NCI-H526 (cell line): ENCODE measurements around the gene NEAT1.
"Not testable (repeated sequence)": the region's sequence is repeated elsewhere in the genome, so short reads cannot be mapped to it uniquely, and the experiment has no call there.

Source experiments
- DNase-seq, 2 experiments: peaks; one replicate each; lab custom pipeline; 2025; lab: John Stamatoyannopoulos, UW

Gene NEAT1

DNA sequence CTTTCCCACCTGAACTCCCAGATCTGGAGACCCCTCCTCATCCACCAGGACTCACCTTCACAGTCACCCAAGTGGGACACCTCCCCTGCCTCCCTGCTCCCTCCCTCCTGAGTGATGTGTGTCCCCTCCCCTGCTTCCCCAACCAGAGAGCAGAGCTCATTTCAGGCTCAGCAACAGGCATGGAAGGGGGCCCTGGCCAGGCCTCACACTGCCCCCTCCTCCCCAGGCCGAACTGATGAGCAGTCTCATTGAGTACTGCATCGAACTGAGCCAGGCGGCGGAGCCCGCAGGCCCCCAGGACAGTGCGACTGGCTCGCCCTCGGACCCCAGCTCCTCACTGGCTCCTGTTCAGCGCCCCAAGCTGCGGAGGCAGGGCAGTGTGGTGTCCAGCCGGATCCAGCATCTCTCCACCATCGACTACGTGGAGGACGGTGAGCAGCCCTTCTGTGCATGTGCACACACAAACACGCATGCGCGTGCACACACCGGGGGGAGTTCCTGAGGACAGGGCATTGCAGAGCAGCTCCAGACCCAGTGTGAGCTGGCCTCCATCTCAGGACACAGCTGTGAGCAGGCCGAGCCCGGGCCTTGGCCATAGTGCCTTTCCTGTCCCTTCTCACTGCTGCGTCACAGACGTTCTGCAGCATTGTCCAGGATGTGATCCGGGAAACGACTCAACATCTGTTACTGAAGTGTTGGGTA lies 17.8 kb upstream of the NEAT1 start:
- no peak for DNase-seq

DNA sequence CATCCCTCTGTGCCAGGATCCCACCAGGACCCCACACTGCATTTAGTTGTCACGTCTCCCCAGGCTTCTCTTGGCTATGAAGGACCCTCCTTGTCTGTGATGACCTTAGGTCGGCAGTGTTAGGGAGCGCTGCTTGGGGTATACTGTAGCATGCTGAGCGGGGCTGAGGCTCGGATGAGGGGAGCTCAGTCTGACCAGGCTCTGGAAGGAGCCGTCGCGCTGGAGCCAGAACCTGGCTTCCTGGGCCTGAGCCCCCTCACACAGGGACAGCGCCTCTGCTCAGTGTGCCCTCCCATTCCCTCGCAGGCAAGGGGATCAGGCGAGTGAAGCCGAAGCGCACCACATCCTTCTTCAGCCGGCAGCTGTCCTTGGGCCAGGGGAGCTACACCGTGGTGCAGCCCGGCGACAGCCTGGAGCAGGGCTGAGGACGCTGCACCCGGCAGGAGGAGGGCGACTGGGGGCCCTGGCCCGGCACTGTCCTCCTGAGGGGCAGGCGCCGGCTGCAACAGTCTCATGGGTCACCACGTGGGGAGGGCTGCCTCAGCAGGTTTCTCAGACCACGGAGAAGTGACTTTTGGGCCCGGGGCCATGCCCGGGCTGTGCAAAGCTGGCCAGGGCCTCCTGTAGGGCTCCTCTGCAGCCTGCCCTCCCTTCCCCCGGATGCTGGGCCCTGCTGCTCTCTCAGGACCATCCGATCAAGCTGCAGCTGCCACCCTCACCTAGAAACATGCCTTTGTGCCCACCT lies 11.5 kb upstream of the NEAT1 start:
- no peak for DNase-seq

DNA sequence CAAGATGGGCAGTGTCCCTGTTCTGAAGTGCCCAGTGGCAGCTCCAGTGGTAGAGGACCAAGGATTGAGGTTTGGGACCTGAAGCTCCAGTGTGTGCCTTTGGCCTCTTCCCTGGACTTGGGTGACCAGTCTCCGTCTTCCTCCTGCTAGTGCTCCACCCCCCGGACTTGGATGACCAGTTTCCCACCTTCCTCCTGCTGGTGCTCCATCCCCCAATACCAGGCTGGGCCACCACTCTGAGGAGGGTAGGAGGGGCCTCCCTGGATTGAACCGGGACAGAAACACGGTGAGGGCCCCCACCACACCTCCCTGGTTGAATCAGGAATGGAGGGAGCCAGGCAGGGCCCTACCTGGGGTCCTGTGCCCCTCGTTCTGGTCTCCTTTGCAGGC lies 10.9 kb upstream of the NEAT1 start:
- no peak for DNase-seq

DNA sequence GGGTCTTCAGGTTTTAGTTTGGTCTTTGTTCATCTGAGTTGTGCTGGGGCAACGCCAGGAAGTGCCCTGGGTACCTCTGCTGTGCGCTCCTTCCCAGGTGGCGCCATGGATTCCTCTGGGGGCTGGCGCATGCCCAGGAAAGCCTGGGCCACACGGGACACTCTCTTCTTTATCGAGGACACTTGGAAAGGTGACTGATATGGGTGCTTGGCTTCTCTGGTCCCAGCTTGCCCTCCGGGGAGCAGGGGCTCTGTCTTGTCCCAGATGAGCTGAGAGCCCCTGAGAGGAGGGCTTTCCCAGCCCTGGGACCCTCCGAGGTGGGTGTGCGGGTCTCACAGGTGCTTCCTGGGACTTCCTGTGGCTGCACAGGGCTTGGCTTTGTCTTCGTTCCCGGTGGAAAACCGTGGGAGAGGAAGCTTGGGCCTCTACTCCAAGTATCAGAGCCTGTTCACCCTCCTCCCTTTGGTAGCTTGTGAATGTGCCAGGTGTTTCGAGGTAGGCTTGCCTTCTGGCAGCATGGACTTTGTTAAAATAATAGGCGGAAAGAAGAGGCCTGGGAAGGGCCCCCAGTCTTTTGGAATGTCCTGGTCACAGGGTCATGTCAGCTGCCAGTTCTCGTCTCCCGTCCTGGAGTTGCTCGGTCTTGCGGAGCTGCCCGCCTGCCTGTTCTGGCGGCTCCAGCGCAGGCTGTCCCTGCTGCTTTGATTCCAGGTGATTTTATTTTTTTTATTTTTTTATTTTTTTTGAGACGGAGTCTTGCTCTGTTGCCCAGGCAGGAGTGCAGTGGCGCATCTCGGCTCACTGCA lies 10.1 kb upstream of the NEAT1 start:
- no peak for DNase-seq

DNA sequence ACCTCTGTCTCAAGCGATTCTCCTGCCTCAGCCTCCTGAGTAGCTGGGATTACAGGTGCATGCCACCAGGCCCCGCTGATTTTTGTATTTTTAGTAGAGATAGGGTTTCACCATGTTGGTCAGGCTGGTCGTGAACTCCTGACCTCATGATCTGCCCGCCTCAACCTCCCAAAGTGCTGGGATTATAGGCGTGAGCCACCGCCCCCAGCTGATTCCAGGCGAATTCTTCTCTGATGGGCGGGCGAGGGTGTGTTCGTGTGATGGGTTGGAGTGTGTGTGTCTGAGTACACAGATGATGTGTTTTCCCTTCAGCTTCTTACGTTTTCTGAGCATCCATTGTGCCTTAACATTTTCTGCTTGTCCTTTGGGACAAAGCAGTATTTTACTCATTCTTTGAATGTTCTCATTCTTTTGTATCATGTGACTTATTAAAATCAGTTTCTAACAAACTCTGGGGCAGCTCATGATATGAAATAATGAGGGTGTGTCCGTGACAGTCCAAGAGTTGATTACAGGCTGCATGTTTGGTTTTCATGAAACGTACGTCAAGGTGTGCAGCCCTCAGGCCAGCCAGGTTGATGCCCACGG lies 9.4 kb upstream of the NEAT1 start:
- DNase-seq = not testable (repeated sequence)

DNA sequence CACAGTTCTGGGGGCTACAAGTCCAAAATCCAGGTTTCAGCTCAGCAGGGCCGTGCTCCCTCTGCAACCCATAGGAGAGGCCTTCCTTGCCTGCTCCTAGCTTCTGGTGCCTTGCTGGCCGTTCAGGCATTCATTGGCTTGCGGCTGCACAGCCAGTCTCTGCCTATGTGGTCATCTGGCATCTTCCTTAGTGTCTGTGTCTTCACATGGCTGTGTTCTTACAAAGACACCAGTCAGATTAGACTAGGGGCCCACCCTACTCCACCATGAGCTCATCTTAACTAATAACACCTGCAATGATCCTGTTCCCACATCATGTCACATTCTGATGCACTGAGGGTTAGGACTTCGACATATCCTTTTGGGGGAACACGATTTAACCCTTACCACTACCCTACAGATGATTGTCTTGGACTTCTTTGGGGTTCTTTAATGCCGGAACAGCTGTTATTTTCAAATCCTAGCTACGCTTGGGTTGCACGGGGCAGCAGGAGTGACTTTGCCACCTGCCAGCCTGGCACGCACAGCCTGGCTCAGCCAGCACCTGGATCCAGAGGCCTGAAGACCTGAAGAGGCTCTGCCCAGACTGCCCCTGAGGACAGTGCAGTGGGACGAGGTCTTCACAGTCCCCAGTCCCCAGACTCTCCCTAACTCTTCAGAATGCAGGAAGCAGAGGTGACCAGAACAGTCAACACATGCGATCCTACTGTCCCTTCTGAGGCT lies 7.7 kb upstream of the NEAT1 start:
- DNase-seq = no peak

DNA sequence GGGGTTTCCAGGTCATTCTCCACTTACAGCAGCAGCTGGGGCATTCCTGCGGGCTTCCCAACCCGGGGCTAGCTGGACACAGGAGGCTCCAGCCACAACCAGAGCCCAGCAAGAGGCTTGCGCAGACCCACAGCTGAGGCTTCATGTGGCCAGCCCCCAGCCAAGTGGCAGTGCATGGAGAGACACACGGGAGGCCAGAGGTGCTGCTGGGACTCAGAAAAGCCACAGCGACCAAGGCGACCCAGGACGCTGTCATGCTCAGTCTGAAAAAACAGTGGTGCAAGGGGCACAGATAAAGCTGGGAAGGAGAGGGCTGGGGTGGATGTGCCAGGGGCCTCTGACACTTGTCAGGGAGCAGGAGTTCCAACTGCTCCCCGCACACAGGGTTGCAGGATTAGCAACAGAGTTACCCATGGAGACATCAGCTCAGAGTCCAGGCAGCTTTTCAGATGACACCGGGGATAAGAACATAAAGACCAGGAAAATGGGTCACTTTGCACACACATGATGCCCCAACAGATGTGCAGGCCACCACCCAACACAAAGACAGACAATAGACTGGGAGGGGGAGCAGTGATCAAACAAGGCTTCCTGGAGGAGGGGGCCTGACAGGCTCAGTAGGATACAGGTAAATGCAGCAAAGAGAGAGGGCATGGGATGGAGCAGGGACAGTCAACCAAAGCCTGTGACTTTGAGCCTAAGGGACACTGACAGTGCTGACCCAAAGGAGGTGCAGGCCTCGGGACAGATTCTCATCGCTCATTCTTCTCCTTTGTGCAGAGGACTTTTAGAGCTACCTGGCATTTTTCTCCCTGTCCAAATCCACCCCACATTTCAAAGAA lies 6.9 kb upstream of the NEAT1 start:
- no peak for DNase-seq

DNA sequence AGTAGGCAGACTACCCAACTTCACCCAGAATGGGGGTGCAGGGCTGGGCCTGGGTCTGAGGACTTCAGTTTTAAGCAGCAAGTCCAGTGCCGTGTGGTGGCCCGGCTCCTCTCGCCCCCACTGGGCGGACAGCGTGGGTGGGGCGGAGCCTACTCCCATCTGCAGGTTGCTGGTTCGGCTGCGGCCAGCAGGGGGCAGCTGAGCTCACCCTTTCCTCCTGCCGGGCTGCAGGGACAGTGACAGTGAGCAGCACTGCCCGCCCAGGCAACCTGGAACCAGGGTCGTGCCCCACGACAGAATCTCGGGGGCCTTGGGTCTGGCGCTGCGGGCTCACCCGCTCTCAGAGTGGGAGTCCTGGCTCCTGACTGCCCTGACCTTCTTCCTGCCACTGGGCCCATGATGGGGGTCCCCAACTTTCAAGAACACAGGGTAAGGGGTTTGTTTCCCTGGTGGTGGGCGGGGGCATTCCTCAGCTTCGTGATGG lies 6.2 kb upstream of the NEAT1 start:
- peak; percentile 66 to 92 for DNase-seq

DNA sequence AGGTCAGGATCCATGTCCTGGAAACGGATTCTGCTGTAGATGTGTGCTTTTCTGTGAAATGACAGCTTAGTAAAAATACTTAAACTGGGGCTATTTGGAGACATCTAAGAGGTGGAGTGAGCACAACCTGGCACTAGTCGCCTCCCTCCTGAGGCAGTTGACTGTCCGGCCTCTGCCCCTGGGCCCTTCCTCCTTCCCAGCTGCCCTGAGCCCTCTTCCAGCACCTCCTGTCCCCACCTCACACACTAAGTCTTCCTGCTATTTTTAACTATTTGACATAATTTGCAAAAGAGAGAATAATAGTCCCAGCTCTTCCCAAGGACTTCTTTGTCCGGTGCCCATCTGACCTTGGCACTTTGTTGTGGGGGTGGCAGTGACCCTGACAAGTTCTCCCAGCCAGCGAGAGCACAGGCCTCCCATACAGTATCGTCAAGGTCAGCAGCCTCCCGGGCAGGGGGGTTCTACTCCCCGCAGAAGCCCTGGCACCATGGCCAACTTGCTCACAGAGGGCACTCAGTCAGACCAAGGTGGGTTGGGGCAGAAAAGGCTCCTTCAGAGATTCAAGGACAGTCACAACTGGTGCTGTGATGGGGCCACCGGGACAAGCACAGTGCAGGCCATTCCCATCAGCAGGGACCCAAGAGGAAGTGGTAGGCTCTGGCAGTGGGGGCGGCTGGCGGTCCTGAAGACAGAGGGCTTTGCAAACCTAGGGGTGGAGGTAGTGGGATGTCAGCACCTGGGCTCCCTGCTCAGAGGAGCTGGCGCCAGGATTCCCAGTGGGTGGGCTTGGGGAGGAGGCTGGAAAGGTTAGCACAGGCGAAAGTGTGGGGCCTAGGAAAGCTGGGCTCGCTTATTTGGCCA lies 5.5 kb upstream of the NEAT1 start:
- no peak for DNase-seq

DNA sequence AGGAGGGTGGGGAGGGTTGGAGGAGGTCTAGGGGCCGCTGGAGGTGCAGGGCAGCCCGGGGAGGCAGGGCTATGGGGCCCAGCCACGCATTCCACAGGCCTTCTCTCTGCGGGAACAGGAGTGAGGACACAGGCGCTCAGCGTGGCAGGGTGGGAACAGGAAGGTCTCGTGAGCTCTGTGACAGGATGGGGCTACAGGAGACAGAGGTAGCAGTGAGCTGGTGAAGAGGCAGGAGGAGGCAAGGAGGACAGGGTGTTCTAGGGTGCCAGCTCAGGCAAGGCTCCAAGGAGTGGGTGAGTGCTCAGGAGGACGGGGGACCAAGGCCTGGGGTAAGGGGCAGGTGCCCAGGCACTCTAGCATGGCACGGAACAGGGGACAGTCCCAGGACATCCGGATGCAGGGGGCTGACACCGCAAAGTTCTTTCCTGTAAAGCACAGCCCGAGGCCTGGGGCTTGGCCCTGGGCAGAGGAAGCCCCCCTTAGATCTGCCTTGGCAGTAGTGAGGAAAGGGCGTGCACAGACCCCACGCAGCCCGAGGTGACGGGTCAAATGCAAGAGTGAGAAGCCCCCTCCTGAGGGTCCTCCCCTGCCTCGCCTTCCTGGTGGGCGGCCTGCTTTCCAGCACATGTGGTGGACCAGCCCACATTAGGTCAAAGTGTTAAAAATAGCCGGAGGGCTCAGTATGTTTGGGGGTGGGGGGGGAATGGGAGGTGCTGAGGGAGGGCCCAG lies 4.7 kb upstream of the NEAT1 start:
- DNase-seq = peak in 1 of 2 experiments; percentile 46

DNA sequence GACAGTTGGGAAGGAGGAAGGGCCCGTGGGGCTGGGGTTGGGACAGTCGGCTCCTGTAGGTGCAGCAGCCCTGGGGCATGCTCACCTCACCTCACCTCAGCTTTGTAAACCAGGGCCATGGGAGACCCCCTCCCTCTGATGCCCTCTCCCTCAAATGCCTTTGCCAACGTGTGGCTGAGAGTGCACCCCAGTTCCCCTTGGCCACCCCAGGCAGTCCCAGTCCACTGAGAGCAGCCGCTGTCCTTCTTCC lies 4.2 kb upstream of the NEAT1 start:
- no peak for DNase-seq

DNA sequence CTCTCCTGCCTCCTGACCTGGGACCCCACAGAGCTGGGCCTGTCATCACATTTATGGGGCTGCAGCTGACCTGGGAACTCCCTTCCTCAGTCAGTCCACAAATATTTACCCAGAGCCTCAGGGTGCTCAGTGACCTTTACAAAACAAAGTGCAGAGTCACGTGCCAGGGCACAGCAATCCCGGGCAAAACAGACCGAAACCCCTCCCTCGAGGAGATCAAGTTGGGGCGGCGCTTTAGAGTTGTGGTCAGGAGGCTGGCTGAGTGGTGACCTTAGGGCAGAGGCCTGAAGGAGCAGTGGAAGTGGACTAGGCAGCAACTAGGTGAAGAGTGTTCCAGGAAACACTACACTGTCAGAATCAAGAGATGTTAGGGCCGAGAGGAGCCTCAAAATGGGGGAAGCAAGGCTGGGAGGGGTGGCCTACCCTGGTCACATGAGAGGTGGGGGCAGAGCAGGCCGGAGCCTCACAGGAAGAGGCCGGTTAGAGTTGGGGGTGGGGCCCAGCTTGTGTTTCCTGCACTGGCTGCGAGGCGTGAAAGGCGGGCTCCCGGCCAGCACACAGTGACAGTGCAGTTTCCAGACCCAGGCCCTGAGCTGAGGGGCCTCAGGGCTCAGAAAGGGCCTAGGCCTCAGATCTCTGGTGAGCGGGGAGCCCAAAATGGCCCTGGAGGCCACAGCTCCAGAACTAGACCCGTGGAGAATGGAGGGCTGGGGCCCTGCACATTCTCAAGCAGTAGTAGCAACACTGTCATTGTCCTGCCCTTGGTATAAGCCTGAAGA lies 3.7 kb upstream of the NEAT1 start:
- peak; percentile 92 to 98 for DNase-seq

DNA sequence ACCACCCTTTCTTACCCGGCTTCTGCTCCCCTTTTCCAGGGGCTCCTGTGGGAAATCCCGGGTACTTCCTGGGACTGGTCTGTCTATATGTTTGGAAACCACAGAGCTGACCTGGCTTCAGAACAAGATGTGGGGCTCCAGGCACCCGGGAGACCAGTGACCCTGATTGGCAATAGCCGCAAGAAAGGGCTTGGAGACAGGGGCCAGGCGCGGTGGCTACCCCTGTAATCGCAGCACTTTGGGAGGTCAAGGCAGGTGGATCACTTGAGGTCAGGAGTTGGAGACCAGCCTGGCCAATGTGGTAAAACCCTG lies 3.2 kb upstream of the NEAT1 start:
- no peak for DNase-seq

DNA sequence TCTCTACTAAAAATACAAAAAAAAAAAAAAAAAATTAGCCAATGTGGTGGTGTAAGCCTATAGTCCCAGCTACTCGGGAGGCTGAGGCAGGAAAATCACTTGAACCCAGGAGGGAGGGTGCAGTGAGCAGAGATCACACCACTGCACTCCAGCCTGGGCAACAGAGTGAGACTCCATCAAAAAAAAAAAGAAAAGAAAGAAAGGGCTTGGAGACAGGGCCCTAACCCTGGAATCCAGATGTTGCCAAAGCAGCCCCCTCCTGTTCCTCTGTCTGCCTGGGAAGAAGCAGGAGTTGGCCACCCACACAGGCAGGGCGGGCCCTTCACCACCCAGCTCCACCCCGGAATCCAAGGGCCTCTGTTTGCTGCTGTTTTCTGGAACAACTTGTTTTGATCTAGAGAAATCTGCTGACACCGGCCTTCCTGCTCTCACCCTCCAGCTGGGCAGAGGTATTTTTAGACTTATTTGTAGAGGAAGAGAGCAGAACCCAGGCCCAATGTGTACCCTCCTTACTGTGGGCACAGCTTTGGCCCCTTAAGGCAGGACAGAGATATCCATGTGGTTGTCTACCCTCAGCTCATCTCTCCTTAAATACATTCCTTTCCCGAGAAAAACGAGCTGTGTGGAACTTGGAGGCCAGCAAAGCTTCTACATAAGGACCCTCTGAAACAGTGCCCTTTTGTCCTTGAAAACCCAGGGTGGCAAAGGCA lies 2.7 kb upstream of the NEAT1 start:
- peak; percentile 46 to 71 for DNase-seq

DNA sequence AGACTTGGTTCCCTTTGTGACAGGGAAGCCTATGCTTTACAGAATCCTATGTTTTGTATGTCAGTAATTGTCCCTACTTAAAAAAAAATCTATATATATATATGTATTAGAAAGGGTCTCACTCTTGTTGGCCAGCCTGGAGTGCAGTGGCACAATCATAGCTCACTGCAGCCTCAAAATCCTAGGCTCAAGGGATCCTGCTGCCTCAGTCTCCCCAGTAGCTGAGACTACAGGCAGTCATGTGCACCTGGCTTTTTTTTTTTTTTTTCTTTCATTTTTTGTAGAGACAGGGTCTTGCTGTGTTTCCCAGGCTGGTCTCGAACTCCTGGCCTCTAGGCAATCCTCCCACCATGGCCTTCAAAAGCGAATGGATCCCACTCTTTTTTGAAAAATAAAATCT lies 2.1 kb upstream of the NEAT1 start:
- no peak for DNase-seq

DNA sequence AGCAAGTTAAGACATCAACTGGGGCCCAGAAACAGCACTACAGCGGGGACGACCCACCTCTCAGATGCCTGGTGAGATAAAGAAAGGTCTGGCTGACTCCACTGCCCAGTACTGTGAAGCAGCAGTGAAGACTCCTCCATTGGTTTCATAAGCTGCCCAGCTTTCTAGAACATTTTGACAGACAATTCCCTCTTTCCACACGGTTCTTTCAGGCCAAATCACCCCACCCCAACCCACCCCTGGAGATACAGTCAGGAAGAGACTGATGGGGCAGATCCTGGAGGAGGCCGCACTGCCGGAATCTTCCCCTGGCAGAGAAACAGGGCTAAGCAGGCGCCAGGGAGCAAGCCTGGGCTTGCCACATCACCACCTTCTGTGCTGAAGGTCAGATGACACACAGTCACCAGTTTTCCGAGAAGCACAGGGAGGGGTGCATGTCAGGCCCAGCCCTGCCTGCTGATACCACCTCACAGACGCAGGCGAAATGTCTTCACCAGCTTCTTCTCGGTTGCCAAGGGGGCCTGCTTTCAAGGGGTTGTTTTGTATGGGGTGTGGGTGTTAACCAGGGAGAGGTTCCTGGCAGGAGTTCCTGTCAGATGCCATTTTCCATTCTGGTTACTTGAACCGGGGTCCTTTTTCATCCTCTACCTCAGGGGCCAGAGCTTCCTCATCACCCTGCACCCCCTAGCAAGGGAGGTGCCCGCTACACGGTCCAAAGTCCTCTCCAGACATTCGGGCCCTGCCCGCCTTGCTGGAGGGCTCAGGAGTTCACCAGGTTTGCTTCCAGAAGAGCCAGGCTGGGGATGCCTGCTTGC lies 1.4 kb upstream of the NEAT1 start:
- DNase-seq = peak; percentile 95 to 96
